SU-DHL-6 (cell line): Measurements from ENCODE around the gene METTL21A.
"Not testable (repeated sequence)": the region's sequence is repeated elsewhere in the genome, so short reads cannot be mapped to it uniquely, and the experiment has no call there.

ENCODE experiments used
- H2AFZ ChIP-seq: fragments of 200-600 bp; sonication (generic); 2 replicates; pipeline ENCODE4 v1.6.1; 2014; ENCODE audit warnings: low read depth, mild to moderate bottlenecking, moderate library complexity, mixed read lengths, antibody characterized with exemption, low read length; ENCODE audit not compliant: severe bottlenecking
- H3F3A ChIP-seq: fragments of 200-600 bp; shearing (Covaris generic); 2 replicates; pipeline ENCODE4 v1.6.0; 2016; ENCODE audit warnings: antibody characterized with exemption, mild to moderate bottlenecking; ENCODE audit not compliant: insufficient read depth
- H3K27ac ChIP-seq: fragments of 200-600 bp; sonication (generic); 2 replicates; pipeline ENCODE4 v1.5.1; 2016; ENCODE audit warnings: low read depth, mild to moderate bottlenecking, low read length, moderate library complexity, mixed read lengths
- H3K27me3 ChIP-seq: fragments of 200-600 bp; sonication (generic), shearing (Covaris generic); 2 replicates; pipeline ENCODE4 v1.6.0; 2014; ENCODE audit warnings: mild to moderate bottlenecking, low read length
- H3K36me3 ChIP-seq: fragments of 200-600 bp; sonication (generic); 2 replicates; pipeline ENCODE4 v1.6.1; 2014; ENCODE audit warnings: mild to moderate bottlenecking, low read length, mixed read lengths
- H3K4me2 ChIP-seq: fragments of 300-600, 200-600 bp; shearing (Covaris generic), sonication (generic); 2 replicates; pipeline ENCODE4 v1.6.0; 2014; ENCODE audit warnings: low read length, low read depth, mild to moderate bottlenecking; ENCODE audit not compliant: poor library complexity, severe bottlenecking
- H3K4me3 ChIP-seq: fragments of 200-600 bp; sonication (generic); 2 replicates; pipeline ENCODE4 v1.5.1; 2014; ENCODE audit warnings: antibody characterized with exemption, low read length, mild to moderate bottlenecking, mixed read lengths; ENCODE audit not compliant: insufficient read depth, poor library complexity, severe bottlenecking
- H3K79me2 ChIP-seq: fragments of 200-600 bp; sonication (generic); 2 replicates; pipeline ENCODE4 v1.6.1; 2014; ENCODE audit warnings: mild to moderate bottlenecking, low read length, moderate library complexity; ENCODE audit not compliant: insufficient read depth
- H3K9ac ChIP-seq: fragments of 200-600 bp; sonication (generic); 2 replicates; pipeline ENCODE4 v1.7.0; 2014; ENCODE audit warnings: mild to moderate bottlenecking, low read length
- H3K9me2 ChIP-seq: fragments of 200-600 bp; sonication (generic); replicated peaks from 2 replicates; pipeline ENCODE4 v1.6.1; 2014; ENCODE audit warnings: low read length; ENCODE audit not compliant: insufficient read depth
- H3K9me3 ChIP-seq: fragments of 200-600 bp; sonication (generic); 2 replicates; pipeline ENCODE4 v1.6.1; 2014; ENCODE audit warnings: low read length, mixed read lengths; ENCODE audit not compliant: insufficient read depth
- H4K20me1 ChIP-seq: fragments of 200-600 bp; sonication (generic); 2 replicates; pipeline ENCODE4 v1.6.1; 2014; ENCODE audit warnings: low read depth, mild to moderate bottlenecking, antibody characterized with exemption, low read length, moderate library complexity, mixed read lengths
- CTCF ChIP-seq: fragments of 200-600 bp; sonication (generic); IDR thresholded peaks from one replicate; pipeline ENCODE4 v1.5.1; 2017; ENCODE audit warnings: antibody characterized with exemption, mild to moderate bottlenecking, low read length, moderate library complexity; ENCODE audit not compliant: insufficient read depth, poor library complexity, severe bottlenecking
- EZH2phosphoT487 ChIP-seq: fragments of 200-600 bp; sonication (generic), shearing (Covaris generic); conservative IDR thresholded peaks from 2 replicates; pipeline ENCODE4 v1.6.1; 2018; ENCODE audit warnings: mild to moderate bottlenecking, antibody characterized with exemption, low read length, moderate library complexity, mixed read lengths

The METTL21A gene

DNA sequence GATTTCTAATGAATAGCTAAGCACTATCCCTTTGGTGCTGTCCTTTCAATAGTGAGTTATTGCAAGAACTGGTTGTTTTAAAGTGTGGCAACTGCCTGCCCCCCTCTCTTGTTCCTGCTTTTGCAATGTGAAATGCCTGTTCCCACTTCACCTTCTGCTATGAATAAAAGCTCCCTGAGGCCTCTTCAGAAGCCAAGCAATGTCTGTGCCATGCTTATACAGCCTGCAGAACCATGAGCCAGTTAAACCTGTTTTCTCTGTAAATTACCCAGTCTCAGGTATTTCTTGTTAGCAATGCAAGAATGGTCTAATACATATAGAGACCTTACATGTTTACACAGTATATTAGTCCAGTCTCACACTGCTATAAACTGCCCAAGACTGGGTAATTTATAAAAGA is 15.0 kb upstream of the METTL21A start:
- H3K27ac ChIP-seq = no peak overlapping the region
- no peaks in the 10 kb centered on the region for H3K36me3 ChIP-seq
- H4K20me1 ChIP-seq = no peaks in the 10 kb centered on the region
- no peak overlapping the region for H3K4me3 ChIP-seq
- H3K9me3 ChIP-seq = peaks cover 7% of the 10 kb centered on the region; the same call in 1 of the 2 replicates
- H2AFZ ChIP-seq = no peak overlapping the region
- H3K27me3 ChIP-seq = no peaks in the 10 kb centered on the region
- no peak overlapping the region for H3K4me2 ChIP-seq
- no peaks in the 10 kb centered on the region for H3K9me2 ChIP-seq
- no peaks in the 10 kb centered on the region for H3F3A ChIP-seq
- H3K9ac ChIP-seq = no peak overlapping the region
- no peaks in the 10 kb centered on the region for H3K79me2 ChIP-seq
- TF ChIP-seq EZH2phosphoT487 = no peak
- no peak for TF ChIP-seq CTCF

- H3K4me3 ChIP-seq, H3K27ac ChIP-seq, H3K9ac ChIP-seq, H3K27me3 ChIP-seq, H2AFZ ChIP-seq, H3K9me2 ChIP-seq, H3K9me3 ChIP-seq, H4K20me1 ChIP-seq, H3K79me2 ChIP-seq, H3F3A ChIP-seq, H3K4me2 ChIP-seq, H3K36me3 ChIP-seq: not testable (repeated sequence)
Observed at GRCh38 chr2:207639288-207639687, 14.1 kb upstream of the METTL21A start.

GRCh38 chr2:207635468-207636200 is 10.4 kb upstream of the METTL21A start:
- TF ChIP-seq EZH2phosphoT487 (no peak), CTCF (no peak)
- Histone ChIP-seq H3K9me2 (no peaks in the 10 kb centered on the region), H4K20me1 (no peaks in the 10 kb centered on the region), H3F3A (no peaks in the 10 kb centered on the region), H3K27me3 (no peaks in the 10 kb centered on the region), H3K4me3 (no peak overlapping the region), H3K79me2 (no peaks in the 10 kb centered on the region), H2AFZ (no peak overlapping the region), H3K4me2 (no peak overlapping the region), H3K9ac (no peak overlapping the region), H3K36me3 (no peaks in the 10 kb centered on the region), H3K9me3 (peaks cover 7% of the 10 kb centered on the region; the same call in 1 of the 2 replicates), H3K27ac (no peak overlapping the region)

DNA sequence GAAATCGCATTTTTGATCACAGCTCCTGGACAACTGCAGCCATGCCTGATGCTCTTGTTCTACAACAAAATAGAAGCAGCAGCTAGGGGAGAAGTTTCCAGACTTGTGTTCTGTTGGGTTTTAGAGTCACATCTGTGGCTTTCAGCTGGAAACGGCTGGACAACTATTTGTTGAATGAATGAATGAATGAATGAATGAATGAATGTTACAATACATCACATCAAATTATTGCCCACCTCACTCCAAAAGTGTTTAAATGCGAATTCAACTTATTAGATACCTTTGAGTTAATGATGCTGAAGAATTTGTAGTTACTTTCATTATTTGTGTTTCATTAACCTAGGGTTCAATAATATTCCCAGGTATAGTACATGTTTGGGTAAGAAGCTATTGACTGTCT is 8.5 kb upstream of the METTL21A start:
- H2AFZ ChIP-seq = no peak overlapping the region
- no peaks in the 10 kb centered on the region for H3K9me2 ChIP-seq
- no peaks in the 10 kb centered on the region for H3K79me2 ChIP-seq
- no peak for TF ChIP-seq EZH2phosphoT487
- no peak for TF ChIP-seq CTCF
- no peaks in the 10 kb centered on the region for H3K27me3 ChIP-seq
- no peak overlapping the region for H3K9ac ChIP-seq
- H3F3A ChIP-seq = no peaks in the 10 kb centered on the region
- H3K27ac ChIP-seq = no peak overlapping the region
- no peaks in the 10 kb centered on the region for H3K36me3 ChIP-seq
- no peaks in the 10 kb centered on the region for H3K9me3 ChIP-seq
- H3K4me2 ChIP-seq = no peak overlapping the region
- no peak overlapping the region for H3K4me3 ChIP-seq
- H4K20me1 ChIP-seq = no peaks in the 10 kb centered on the region
